Smooth muscle cell (in vitro differentiated cells): Measurements from ENCODE around the gene IQSEC1. TPM values are rescaled to one million over a fixed set of nuclear protein-coding genes. Genes with fewer than 3 reads are reported as not detected.

ENCODE experiments used
- DNase-seq: peaks from one replicate; lab custom pipeline; 2025; ENCODE audit not compliant: unreplicated experiment; lab: John Stamatoyannopoulos, UW
- H2AFZ ChIP-seq: fragments of 200-600 bp; sonication (generic); 2 replicates; pipeline ENCODE4 v1.6.0; 2016; ENCODE audit warnings: antibody characterized with exemption, low read depth, mild to moderate bottlenecking
- H3F3A ChIP-seq: fragments of 200-600 bp; sonication (generic); 2 replicates; pipeline ENCODE4 v1.6.0; 2017; ENCODE audit warnings: antibody characterized with exemption, low read depth
- H3K27ac ChIP-seq: fragments of 200-600 bp; sonication (generic); 2 replicates; pipeline ENCODE4 v1.5.1; 2016; ENCODE audit warnings: low read depth, mild to moderate bottlenecking
- H3K27me3 ChIP-seq: fragments of 200-600 bp; sonication (generic); 2 replicates; pipeline ENCODE4 v1.6.1; 2016; ENCODE audit warnings: low read depth, mild to moderate bottlenecking
- H3K36me3 ChIP-seq: fragments of 200-600 bp; sonication (generic); 2 replicates; pipeline ENCODE4 v1.5.1; 2016; ENCODE audit warnings: low read depth
- H3K4me1 ChIP-seq: fragments of 200-600 bp; sonication (generic); 2 replicates; pipeline ENCODE4 v1.5.1; 2016; ENCODE audit warnings: low read depth
- H3K4me2 ChIP-seq: fragments of 200-600 bp; sonication (generic); 2 replicates; pipeline ENCODE4 v1.6.0; 2016; ENCODE audit warnings: mild to moderate bottlenecking
- H3K4me3 ChIP-seq: fragments of 200-600 bp; sonication (generic); 2 replicates; pipeline ENCODE4 v1.5.1; 2016; ENCODE audit warnings: mild to moderate bottlenecking
- H3K79me2 ChIP-seq: fragments of 200-600 bp; sonication (generic); 2 replicates; pipeline ENCODE4 v1.6.0; 2016; ENCODE audit warnings: low read depth, mild to moderate bottlenecking
- H3K9ac ChIP-seq: fragments of 200-600 bp; sonication (generic); 2 replicates; pipeline ENCODE4 v1.6.0; 2016; ENCODE audit warnings: low read depth
- H3K9me3 ChIP-seq: fragments of 200-600 bp; sonication (generic); replicated peaks from 2 replicates; pipeline ENCODE4 v1.5.1; 2016; ENCODE audit warnings: low read depth
- H4K20me1 ChIP-seq: fragments of 200-600 bp; sonication (generic); 2 replicates; pipeline ENCODE4 v1.6.0; 2016; ENCODE audit warnings: low read depth
- WGBS: methylation state at CpG from one replicate; pipeline ENCODE4 v1.1.7; 2016; ENCODE audit warnings: low lambda C conversion rate; 5-methylcytosine and 5-hydroxymethylcytosine counted together
- polyA plus RNA-seq: library from polyadenylated mRNA; unstranded; fragments of >200 nt; fragmentation: Nextera tagmentation; extraction: Ambion mirVana; gene quantifications from 2 replicates; pipeline ENCODE4 v1.2.1, GENCODE V29; 2016
- total RNA-seq: library from RNA; depleted of rRNA; stranded (reverse); fragments of >200 nt; gene quantifications from 2 replicates; pipeline ENCODE4 v1.2.3, GENCODE V29; 2014
- TF ChIP-seq, protein P1 (sequence below): fragments of 200-600 bp; sonication (generic); IDR thresholded peaks from 2 replicates; pipeline ENCODE4 v1.5.1; 2017; ENCODE audit warnings: borderline replicate concordance, mild to moderate bottlenecking, antibody characterized with exemption; ENCODE audit not compliant: insufficient read depth, poor library complexity, severe bottlenecking

IQSEC1 gene
- total and polyA plus RNA-seq, 2 experiments from 2014 or later: 18.9 to 19.8 TPM

- Histone ChIP-seq H4K20me1 (peaks cover 20% of the 10 kb centered on the region), H3K36me3 (no peaks in the 10 kb centered on the region), H2AFZ (no peak overlapping the region), H3K27me3 (no peaks in the 10 kb centered on the region), H3K79me2 (no peaks in the 10 kb centered on the region), H3K4me3 (no peak overlapping the region), H3K27ac (no peak overlapping the region), H3K4me2 (no peak overlapping the region), H3K4me1 (no peaks in the 10 kb centered on the region), H3K9me3 (no peaks in the 10 kb centered on the region), H3K9ac (no peak overlapping the region), H3F3A (no peaks in the 10 kb centered on the region)
- 100% methylated on average over 5 of the region's 22 CpGs for WGBS
- TF ChIP-seq, protein P1, sequence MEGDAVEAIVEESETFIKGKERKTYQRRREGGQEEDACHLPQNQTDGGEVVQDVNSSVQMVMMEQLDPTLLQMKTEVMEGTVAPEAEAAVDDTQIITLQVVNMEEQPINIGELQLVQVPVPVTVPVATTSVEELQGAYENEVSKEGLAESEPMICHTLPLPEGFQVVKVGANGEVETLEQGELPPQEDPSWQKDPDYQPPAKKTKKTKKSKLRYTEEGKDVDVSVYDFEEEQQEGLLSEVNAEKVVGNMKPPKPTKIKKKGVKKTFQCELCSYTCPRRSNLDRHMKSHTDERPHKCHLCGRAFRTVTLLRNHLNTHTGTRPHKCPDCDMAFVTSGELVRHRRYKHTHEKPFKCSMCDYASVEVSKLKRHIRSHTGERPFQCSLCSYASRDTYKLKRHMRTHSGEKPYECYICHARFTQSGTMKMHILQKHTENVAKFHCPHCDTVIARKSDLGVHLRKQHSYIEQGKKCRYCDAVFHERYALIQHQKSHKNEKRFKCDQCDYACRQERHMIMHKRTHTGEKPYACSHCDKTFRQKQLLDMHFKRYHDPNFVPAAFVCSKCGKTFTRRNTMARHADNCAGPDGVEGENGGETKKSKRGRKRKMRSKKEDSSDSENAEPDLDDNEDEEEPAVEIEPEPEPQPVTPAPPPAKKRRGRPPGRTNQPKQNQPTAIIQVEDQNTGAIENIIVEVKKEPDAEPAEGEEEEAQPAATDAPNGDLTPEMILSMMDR: no peak
- DNase-seq: no peak
These were observed 172.3 kb downstream of the IQSEC1 start for GRCh38 chr3:12900885-12901411.

DNA sequence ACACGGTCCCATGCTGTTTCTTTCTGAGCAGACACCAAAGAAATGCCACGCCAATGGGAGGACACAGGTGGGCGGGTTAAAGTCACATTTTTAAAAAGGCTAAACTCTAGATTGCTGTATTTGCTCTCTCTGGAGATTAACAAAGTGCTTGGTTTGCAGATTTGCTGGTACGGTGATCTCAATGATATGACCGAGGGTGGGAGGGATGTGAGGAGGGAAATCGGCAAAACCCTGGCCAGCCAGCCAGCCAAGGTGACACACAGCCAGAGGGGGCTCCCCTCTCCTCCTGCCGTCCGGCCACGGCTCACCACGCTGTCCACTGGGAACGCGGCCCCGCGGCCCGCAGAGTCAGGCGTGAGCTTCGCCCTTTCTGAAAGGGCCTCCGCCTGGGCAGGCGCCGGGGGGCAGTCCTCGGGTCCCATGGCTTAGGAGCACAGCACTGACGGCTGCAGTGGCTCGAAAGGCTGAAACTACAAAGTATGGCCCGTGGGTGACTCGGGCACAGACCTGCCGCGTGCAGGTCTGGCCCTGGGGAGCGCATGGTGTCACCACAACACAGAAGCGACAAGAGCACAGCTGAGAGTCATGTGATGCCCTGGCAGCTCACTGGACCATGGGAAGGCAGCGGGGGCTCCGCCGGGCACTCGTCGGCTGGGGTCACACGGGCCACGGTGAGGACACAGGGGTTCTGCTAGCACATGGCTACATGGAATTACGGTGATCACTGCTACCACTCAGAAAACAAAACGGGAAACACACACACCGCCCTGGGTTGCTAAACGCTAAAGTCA lies 174.1 kb downstream of the IQSEC1 start:
- no peak for DNase-seq
- Histone ChIP-seq H3K4me2 (no peak overlapping the region), H3K79me2 (no peaks in the 10 kb centered on the region), H3K4me1 (no peaks in the 10 kb centered on the region), H3K9ac (no peak overlapping the region), H3K27me3 (no peaks in the 10 kb centered on the region), H3K4me3 (no peak overlapping the region), H3F3A (no peaks in the 10 kb centered on the region), H2AFZ (no peak overlapping the region), H3K27ac (no peak overlapping the region), H3K9me3 (no peaks in the 10 kb centered on the region), H4K20me1 (peaks cover 20% of the 10 kb centered on the region), H3K36me3 (no peaks in the 10 kb centered on the region)
- TF ChIP-seq, protein P1: no peak
- WGBS: 96% methylated on average over 39 of the region's 40 CpGs

DNA sequence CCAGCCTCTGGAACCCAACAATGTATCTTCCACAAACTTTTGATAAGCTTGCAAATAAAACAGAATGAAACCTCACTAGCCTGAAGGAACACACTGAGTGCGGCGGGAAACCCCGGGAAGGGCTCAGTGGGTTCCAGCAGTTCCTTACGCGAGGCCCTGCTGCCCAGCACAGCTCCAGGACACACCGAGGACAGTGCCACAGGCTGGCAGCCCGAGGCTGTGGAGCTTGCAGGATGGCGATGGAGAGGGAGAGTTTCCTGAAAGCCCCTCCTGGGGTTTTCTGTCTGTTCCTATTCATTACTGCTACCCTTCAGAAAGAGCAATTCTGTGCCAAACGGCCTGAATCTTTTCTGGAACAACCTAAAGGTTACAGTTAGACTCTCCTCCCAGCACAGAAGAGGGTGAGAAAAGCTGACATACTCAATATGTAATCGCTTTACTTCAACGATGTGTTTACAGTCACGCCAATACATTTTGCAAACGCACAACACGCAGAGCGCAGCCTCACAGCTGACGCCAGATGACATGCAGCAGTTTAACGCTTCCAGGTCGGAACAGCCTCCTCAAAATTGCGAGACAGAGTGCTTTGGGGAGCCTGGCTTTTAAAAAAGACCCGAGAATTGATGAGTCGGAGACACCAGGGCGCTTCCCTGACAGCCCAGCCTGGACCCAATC lies 174.8 kb downstream of the IQSEC1 start:
- TF ChIP-seq, protein P1: no peak
- Histone ChIP-seq H3K4me1 (no peaks in the 10 kb centered on the region), H3K4me3 (no peak overlapping the region), H3K27ac (no peak overlapping the region), H3K9ac (no peak overlapping the region), H2AFZ (no peak overlapping the region), H3K9me3 (no peaks in the 10 kb centered on the region), H3F3A (no peaks in the 10 kb centered on the region), H3K79me2 (no peaks in the 10 kb centered on the region), H4K20me1 (peaks cover 19% of the 10 kb centered on the region), H3K27me3 (no peaks in the 10 kb centered on the region), H3K4me2 (no peak overlapping the region), H3K36me3 (no peaks in the 10 kb centered on the region)
- no peak for DNase-seq
- WGBS: 94% methylated on average over 22 of the region's 22 CpGs
